GM18517 (cell line): ENCODE data around the gene F11R.
"Not testable (repeated sequence)": the region's sequence is repeated elsewhere in the genome, so short reads cannot be mapped to it uniquely, and the experiment has no call there.

Source experiments
- ATAC-seq: cut with Tn5 transposase; IDR thresholded peaks from one replicate; pipeline ENCODE4 v1.9.1; 2021; ENCODE audit warnings: mild to moderate bottlenecking, moderate library complexity; ENCODE audit not compliant: unreplicated experiment

F11R gene

DNA sequence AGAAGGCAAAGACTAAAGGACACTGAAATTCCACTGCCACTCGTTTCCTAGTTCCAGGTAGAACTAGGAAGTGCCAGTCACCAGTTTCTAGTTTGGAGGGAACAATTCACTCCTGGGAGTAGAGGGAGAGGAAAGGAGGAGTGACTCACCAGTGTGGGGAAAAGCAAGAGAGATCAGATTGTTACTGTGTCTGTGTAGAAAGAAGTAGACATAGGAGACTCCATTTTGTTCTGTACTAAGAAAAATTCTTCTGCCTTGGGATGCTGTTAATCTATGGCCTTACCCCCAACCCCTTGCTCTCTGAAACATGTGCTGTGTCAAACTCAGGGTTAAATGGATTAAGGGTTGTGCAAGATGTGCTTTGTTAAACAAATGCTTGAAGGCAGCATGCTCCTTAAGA lies 4.3 kb downstream of the F11R start:
- ATAC-seq: not testable (repeated sequence)

DNA sequence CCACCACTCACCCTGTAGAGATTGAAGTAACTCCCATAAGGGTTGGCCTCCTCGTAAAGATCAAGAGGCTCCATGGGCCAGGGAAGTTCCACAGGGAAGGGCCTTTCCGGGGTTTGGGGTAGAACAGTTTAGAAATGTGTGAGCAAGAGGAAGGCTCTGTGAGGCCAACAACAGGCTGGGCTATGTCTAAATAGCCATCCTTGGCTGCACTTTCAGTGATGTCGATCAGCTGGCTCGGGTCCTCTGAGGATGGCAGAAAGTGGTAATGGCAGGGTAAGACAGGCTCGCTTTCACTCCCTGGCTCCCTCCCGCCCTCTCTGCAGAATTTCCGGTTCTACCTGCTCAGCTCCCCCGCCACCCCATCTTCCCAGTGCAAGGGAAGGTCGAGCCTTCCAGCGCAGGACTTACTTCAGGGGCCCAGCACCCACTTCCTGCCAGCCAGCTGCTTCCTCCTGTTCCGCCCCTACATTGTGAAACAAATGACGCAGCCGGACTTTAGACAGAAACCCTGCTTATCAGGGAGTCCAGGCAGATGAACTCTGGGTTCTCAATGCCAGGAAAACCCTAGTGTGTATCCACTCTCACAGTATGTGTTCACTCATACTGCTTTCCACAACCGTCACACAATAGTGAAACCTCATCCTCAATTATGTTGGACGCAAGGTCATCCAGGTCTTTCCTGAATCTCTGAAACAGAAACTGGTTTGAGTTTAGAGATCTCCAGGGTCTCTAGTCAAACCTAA lies 7.3 kb downstream of the F11R start:
- ATAC-seq: peak; percentile 90

DNA sequence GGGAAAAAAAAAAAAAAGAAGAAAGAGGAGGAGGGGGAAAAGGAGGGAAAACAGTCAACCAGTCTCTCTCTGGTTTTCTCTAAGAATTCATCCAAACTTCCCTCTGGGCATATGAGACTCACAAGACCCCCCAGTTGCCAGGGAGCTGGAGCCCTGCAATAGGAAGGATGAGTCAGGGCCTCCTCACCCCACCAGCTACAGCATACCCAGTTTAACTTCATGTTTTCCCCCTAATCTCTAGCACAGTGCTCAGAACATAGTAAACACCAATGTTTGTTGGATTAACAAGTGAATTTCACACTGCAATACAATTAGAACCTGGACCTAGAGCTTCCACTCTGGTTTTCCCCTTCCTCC lies 7.8 kb downstream of the F11R start:
- no peak for ATAC-seq

DNA sequence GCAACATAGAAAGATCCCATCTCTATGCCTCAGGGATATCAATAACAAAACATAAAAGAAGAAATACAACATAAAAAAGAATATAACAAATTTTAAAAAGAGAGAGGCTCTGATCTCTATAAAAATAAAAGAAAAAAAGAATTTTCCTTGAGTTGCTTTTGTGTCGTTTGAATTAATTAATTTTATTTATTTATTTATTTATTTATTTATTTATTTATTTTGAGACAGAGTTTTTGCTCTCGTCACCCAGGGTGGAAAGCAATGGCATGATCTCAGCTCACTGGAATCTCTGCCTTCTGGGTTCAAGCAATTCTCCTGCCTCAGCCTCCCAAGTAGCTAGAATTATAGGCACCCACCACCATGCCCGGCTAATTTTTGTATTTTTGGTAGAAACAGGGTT lies 8.5 kb downstream of the F11R start:
- ATAC-seq: no peak

DNA sequence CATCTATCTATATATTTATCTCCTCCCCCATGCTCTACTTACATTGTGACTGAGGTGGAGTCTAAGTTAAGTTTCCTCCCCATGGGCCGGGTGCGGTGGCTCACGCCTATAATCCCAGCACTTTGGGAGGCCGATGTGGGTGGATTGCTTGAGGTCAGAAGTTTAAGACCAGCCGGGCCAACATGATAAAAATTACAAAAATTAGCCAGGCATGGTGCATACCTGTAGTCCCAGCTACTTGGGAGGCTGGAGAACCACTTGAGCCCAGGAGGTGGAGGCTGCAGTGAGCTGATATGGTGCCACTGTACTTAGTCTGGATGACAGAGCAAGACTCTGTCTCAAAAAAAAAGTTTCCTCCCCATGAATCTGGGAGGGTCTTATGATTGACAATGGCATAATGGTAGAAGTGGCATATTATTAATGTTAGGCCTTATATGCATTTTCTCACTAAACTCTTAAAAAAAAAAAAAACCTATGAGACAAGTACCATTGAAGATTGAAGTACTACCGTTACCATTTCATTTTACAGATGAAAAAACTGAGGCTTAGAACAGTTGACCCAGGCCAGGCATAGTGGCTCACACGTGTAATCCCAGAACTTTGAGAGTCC lies 11.2 kb downstream of the F11R start:
- ATAC-seq: no peak

DNA sequence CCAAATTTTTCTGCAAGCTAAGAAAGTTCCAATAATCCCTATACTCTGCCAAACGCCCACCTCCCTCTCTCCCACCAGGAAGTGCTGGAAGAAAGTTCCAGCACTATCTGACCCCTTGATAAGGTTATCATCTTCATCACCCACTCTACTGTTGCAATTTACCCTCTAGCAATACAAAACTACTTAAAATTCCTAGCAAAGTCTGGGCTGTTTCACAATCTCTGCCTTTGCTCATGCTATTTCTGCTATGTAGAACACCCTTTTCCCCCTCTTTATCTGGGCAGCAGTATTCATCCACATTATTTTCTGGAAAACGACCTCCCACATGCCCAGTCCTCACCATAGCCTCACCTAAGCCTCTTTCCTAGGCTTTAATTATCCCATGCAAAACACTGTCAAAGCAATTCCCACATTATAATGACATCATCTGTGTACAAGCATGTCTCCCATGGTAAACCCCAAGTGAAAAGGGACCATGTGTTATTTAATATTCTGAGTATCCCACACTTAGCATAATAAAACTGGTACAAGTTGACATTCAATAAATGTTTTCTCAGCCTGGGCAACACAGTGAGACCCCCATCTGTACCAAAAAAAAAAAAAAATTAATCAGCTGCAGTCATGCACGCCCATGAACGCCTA lies 12.0 kb downstream of the F11R start:
- ATAC-seq: no peak

DNA sequence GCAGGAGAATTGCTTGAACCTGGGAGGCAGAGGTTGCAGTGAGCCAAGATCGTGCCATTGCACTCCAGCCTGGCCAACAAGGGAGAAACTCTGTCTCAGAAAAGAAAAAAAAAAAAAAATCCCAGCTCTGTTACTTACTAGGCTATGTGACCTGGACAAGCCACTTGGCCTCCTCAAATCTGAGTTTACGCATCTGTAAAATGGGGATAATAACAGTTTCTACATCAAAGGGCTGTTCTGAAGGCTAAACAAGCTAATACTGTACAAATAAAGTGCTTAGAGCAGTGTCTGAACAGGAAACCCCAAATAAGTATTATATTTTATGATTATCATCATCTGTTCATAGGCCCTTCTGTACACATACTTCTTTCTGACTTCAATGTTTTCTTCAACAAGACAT lies 13.6 kb downstream of the F11R start:
- ATAC-seq: no peak

DNA sequence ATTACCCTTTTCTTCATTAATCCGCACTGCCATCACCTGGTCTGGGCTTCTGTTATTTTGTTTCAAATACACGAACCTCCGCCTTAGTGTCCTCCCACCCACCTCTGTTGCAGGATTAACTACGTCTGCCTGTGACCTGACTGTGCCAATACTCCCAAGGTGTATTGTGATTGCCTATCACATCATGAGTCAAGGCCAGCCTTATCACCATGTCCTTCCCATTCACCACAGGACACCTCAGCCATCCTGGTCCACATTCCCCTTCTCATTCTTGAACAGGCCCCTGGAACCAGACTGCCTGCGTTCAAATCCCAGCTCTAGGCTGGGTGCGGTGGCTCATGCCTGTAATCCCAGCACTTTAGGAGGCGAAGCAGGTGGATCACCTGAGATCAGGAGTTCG lies 14.4 kb downstream of the F11R start:
- no peak for ATAC-seq

DNA sequence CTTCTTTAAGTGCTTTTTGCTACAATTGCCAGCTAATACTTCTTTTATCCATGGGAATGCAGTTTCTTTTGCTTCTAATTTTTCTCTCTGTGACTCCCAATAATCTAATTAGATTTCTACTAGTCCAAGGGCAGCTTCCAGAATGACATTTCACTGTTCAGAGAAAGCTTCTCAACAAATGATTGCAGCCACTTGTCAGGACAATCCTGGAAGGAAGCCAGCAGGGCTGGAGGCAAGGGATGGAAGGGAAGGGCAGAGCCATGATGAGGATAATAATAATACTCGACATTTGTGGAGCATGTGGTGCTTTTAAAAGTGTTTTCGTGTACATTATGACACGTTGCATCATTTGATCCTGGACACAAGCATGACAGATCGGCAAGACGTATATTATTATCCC lies 19.4 kb downstream of the F11R start:
- ATAC-seq: no peak

DNA sequence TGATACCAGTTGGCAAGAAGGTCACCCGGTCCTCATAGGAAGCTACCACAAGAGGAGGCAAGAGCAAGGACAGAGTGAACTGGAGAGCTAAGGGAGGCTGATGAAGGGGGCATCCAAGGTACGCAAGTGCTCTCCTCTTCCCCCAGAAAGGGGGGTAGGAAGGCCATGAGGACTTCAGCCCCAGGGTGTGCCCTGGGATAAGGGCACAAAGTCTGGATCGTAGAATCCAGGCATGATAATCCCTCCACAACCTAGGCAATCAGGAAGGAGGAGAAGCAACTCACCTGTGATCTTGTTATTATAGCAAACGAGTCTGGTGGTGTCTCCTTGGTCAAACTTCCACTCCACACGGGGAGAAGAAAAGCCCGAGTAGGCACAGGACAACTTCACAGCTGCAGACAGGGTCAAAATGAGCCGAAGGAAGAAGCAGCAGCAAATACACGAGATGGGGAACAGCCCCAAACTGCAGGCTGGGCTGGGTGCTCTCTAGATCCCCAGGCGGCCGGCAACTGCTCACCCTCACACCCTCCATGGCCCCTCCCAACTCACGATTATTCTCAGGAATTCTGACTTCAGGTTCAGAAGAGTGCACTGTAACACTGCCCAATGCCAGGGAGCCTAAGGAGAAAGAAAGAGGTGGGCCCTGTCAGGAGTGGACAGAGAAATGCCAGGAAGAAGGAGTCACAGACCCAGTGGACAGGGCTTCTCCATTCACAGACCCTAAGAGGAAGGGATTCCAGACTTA lies 20.0 kb downstream of the F11R start:
- no peak for ATAC-seq

DNA sequence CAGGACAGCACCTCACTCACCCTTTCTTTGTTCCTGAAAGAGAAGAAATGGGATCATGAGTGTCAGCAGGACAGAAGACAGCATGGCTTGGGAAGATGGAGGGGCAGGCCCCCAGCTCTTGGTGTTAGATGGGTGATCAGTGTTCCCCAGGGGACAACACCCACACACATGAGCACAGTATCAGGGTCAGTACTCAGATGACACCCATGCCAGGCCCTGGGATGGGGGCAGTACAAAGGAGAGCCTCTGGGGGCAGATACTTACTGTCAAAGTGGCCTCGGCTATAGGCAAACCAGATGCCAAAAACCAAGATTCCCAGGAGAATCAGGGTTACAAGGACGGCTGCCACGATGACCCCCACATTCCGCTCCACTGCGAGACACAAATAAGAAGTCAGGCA lies 21.6 kb downstream of the F11R start:
- no peak for ATAC-seq

DNA sequence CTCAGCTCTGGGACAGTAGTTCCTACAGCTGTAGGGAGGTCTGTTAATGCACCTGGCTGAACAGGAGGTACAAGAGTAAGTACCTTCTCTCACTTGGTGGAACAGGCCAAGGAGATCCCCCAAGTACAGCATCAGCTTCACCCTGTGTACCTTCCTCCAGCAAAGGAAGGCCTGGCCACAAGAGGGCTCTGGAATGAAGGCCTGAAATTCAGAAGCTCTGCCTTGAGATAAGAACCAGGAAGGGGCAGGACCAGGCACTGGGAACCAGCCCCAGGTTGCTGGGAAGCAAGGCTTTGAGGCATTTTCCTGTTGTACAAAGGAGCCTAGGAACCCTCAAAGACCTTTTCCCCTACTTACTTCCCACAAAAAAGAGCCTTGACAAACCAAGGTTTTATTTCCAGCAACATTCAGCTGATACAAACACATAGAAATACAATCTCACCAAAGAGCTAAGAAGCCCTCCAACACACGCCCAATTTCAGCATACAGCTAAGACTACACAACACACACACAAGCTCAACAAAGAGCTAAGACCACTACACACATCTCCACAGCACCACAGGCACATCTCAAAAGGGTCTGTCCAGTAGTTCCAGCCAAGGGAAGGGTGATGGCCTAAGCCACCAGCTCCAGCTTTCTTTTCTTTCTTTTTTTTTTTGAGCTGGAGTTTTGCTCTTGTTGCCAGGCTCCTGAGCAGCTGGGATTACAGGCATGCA lies 23.5 kb downstream of the F11R start:
- ATAC-seq: no peak

DNA sequence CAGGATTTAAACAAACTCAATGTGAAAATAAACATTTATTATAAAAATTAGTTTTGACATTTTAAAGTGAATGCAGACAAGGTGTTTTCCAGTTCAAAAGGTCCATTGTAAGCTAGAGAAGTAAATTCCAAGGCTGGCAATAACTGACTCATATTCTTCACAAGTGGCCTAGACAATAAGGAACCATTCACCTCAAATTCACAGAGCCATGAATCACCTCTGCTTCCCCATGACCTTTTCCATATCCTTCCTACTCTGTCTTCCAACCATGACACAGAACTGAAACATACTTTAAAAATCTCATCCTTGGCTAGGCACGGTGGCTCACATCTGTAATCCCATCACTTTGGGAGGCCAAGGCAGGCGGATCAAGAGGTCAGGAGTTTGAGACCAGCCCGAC lies 24.8 kb downstream of the F11R start:
- no peak for ATAC-seq

DNA sequence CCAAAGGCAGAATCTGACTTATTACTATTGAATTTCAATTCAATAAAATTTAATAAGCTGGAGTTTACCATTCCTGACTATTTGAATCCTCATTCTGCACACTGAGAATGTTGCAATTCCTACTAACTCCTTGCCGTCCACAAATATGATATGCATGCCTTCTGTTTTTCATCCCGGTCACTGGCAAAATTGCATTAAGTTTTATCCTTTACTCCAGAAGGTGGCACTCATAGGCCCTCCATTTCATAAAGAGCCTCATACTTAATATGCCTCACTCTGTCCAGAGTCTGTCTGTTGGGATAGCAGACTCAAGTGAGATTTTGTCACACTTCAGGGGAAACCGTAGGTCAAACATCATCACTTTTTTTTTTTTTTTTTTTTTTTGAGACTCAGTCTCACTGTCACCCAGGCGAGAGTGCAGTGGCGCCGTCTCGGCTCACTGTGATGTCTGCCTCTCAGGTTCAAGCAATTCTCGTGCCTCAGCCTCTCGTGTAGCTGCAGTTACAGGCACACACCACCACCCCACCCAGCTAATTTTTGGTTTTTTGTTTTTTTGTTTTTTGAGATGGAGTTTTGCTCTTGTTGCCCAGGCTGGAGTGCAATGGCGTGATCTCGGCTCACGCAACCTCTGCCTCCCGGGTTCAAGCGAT lies 27.3 kb downstream of the F11R start:
- no peak for ATAC-seq

DNA sequence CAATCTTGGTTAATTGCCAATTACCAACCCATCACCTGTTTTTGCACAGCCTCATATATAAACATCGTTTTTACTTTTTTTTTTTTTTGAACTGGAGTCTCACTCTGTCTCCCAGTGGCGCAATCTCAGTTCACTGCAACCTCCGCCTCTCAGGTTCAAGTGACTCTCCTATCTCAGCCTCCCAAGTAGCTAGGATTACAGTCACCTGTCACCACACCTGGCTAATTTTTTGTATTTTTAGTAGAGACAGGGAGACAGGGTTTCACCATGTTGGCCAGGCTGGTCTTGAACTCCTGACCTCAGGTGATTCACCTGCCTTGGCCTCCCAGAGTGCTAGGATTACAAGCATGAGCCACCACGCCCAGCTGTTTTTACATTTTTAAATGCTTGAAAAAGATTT lies 28.9 kb downstream of the F11R start:
- ATAC-seq: not testable (repeated sequence)

DNA sequence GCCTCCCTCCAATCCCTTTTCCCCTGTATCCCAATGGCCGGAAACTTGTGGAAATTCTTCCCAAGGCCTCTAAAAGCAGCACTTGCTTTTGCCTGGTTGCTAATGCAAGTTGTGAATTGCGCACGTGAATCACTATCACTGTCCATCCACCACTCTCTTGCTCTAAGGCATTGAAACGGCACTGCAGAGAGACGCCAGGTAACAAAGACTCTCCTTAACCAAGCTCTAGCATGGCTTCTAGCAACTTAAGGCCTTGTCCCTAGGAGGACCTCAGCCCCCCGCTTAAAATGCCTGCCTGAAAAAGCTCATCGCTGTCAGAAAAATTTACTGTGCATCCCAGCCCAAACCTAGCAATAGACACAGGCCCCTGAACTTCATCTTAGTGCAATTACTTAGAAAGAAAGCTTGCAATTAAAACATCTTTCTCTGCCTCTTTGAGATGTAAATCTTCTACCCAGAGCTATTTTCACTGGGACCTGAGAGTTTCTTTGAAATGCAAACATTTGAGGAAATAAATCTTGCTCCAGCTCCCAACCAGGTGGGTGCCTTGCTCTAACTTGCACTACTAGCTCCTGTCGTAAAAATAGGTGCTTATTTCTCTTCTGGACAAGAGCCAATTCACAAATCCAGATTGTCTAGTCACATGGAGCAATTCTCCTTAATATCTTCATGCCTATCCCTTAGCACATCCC lies 33.4 kb downstream of the F11R start:
- no peak for ATAC-seq

DNA sequence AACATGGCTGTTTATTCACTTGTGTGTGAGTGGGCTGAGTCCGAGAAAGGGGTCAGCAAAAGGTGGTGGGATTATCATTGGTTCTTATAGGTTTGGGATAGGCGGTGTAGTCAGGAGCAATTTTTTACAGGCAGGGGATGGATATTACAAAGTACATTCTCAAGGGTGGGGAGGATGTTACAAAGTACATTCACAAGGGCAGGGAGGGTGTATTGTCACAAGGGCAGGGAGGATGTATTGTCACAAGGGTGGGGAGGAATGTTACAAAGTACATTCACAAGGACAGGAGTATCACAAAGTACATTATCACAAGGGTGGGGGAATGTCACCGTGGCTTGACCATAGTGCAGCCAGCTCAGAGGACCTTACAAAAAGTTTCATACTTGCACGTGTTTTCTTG lies 35.2 kb downstream of the F11R start:
- no peak for ATAC-seq

DNA sequence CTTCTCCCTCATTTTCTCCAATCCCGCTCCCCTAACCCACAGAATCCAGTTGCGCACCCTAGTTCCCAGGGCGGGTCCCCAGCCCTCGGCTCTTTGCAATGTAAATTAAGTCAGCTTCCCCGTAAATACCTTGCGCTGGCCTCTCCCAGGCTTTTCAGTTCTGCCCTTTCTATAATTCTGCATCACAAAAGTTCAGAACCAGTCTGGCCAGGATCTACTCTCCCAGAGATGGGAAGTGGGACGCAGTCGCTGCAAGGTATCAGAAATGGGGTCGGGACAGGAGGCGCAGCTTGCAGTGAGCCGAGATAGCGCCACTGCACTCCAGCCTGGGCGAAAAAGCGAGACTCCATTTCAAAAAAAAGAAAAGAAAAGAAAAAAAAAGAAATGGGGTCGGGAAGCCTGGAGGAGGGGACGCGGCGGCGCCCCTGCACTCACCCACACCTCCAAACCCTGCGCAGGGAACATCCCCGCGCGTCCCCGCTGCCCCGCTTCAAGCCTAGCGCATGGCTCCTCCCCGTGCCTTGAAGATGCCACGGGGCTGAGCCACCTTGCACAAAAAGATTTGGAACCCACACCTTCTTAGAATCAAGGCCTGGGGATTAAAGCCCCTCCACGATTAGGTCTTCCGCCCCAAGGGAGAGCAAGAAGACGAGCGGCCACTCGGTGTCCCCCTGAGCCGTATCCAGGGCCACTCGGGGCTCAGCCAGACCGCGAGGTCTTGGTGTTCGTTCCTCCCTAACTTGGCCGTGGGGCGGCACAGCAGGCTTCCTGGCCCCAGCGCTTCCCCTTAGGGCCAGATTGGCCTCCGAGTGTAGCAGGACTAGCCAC lies 39.2 kb downstream of the F11R start:
- no peak for ATAC-seq

DNA sequence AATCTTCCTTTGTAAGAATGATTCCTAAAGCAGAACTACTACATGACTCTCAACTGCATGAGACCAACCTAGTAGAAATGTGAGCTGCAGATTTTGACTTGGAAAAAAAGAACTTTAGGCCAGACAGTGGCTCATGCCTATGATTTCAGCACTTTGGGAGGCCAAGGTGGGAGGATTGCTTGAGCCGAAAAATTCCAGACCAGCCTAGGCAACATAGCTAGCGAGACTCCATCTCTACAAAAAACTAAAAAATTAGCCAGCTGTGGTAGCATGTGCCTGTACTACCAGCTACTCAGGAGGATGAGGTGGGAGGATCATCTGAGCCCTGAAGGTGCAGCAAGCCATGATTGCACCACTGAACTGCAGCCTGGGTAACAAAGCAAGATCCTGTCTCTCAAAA lies 41.7 kb downstream of the F11R start:
- no peak for ATAC-seq
